HL-60 (cell line): Measurements from ENCODE around the gene DIAPH2.

Experiments used
- DNase-seq, 2 experiments: peaks; one replicate each; pipeline ENCODE4 v3.0.0-alpha.2; 2010 to 2020; ENCODE audit warnings: low read depth in 1 of 2, low spot score in 1 of 2
- H3K27ac ChIP-seq: fragments of 250-450 bp; sonication (Bioruptor Pico); replicated peaks from 2 replicates; pipeline ENCODE4 v1.5.1; 2020; ENCODE audit warnings: mild to moderate bottlenecking, moderate library complexity
- H3K27me3 ChIP-seq: fragments of 250-450 bp; sonication (Bioruptor Pico); 2 replicates; pipeline ENCODE4 v1.5.1; 2021; ENCODE audit warnings: mild to moderate bottlenecking, moderate library complexity; ENCODE audit not compliant: insufficient read depth, poor library complexity, severe bottlenecking
- H3K4me3 ChIP-seq: replicated peaks from 2 replicates; pipeline ENCODE4 v1.5.1; 2011; ENCODE audit warnings: mild to moderate bottlenecking, control low read depth, low read length; ENCODE audit not compliant: insufficient read depth
- GABPA ChIP-seq: IDR thresholded peaks from 2 replicates; pipeline ENCODE4 v1.6.1; 2012; ENCODE audit warnings: low read depth
- POLR2AphosphoS5 ChIP-seq: IDR thresholded peaks from 2 replicates; pipeline ENCODE4 v1.6.1; 2012; ENCODE audit warnings: low read depth
- REST ChIP-seq: IDR thresholded peaks from 2 replicates; pipeline ENCODE4 v1.6.1; 2012; ENCODE audit warnings: low read depth; ENCODE audit not compliant: insufficient replicate concordance
- SPI1 ChIP-seq: IDR thresholded peaks from 2 replicates; pipeline ENCODE4 v1.6.1; 2012; ENCODE audit warnings: low read depth, mild to moderate bottlenecking, borderline replicate concordance
- TF ChIP-seq, protein P1 (sequence below): IDR thresholded peaks from one replicate; pipeline ENCODE4 v1.5.1; 2011; ENCODE audit warnings: low read length, control low read depth, inconsistent platforms; ENCODE audit not compliant: insufficient read depth

DIAPH2 gene

DNA sequence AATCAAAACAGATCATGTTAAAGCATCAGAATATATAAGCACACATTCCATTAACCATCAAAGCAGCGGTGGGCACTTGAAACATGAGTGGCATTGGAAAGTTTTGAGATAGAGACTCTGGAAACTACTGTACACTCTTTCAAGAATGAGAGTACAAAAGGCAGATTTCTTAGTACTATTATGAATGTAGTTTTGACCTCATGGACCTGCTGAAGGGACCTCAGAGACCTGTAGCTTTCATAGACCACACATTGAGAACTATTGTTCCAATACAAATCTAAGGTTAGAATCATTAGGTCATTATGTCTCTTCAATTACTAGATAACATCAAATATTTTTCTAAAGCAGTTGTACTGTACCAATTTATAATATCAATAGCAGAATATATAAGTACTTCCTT, 482.7 kb downstream of the DIAPH2 start:
- H3K27me3 ChIP-seq, result no peaks in the 10 kb centered on the region
- no peak for DNase-seq

DNA sequence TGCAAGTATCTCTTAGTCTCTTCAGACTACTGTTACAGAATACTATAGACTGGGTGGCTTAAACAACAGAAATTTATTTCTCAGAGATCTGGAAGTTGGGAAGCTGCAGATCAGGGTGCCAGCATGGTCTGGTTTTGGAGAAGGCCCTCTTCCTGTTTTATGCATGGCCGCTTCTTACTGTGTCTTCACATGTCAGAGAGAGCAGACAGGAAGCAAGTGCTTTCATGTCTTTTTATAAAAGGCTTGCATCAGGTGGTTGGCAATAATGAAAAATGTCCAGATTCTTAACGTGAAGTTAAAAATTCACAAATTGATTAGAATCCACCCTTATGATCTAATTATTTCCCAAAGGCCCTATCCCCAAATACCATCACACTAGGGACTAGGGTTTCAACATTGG, 484.0 kb downstream of the DIAPH2 start:
- no peak overlapping the region; the same call in 1 of the 2 replicates for H3K27ac ChIP-seq
- no peak overlapping the region for H3K4me3 ChIP-seq
- H3K27me3 ChIP-seq, result no peaks in the 10 kb centered on the region
- TF ChIP-seq POLR2AphosphoS5 (no peak), SPI1 (peak; percentile 22; the same call in 1 of the 2 replicates), REST (no peak), GABPA (no peak)
- TF ChIP-seq, protein P1, sequence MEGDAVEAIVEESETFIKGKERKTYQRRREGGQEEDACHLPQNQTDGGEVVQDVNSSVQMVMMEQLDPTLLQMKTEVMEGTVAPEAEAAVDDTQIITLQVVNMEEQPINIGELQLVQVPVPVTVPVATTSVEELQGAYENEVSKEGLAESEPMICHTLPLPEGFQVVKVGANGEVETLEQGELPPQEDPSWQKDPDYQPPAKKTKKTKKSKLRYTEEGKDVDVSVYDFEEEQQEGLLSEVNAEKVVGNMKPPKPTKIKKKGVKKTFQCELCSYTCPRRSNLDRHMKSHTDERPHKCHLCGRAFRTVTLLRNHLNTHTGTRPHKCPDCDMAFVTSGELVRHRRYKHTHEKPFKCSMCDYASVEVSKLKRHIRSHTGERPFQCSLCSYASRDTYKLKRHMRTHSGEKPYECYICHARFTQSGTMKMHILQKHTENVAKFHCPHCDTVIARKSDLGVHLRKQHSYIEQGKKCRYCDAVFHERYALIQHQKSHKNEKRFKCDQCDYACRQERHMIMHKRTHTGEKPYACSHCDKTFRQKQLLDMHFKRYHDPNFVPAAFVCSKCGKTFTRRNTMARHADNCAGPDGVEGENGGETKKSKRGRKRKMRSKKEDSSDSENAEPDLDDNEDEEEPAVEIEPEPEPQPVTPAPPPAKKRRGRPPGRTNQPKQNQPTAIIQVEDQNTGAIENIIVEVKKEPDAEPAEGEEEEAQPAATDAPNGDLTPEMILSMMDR, result no peak
- DNase-seq, result peak in 1 of 2 experiments; percentile 13

More for the DNA sequence above, 482.7 kb downstream of the DIAPH2 start:
- no peak for TF ChIP-seq REST
- no peak for TF ChIP-seq SPI1
- no peak for TF ChIP-seq POLR2AphosphoS5
- TF ChIP-seq, protein P1, result no peak
- TF ChIP-seq GABPA, result no peak
- H3K27ac ChIP-seq, result no peak overlapping the region
- no peak overlapping the region for H3K4me3 ChIP-seq

GRCh38 chrX:97175147-97175546, 490.5 kb downstream of the DIAPH2 start:
- DNase-seq, result no peak
- no peaks in the 10 kb centered on the region for H3K27me3 ChIP-seq
- TF ChIP-seq REST (no peak), SPI1 (no peak), POLR2AphosphoS5 (no peak), GABPA (no peak)
- TF ChIP-seq, protein P1, result no peak

More at GRCh38 chrX:97175147-97175546, 490.5 kb downstream of the DIAPH2 start:
- no peak overlapping the region for H3K27ac ChIP-seq
- H3K4me3 ChIP-seq, result no peak overlapping the region
